Pancreas (tissue), 10 donors: Measurements from ENCODE around the gene MGMT. TPM values are rescaled to one million over a fixed set of nuclear protein-coding genes. Genes with fewer than 3 reads are reported as not detected.

Experiments used
- ATAC-seq, 4 donors: fragments of 200-7000 bp; cut with Tn5 transposase; one replicate each; pipeline versions ENCODE4 v1.8.0 to v1.9.1; 2020; ENCODE audit warnings: mild to moderate bottlenecking in 4 of 4, moderate library complexity in 4 of 4
- DNase-seq, 6 donors: peaks; one replicate each; pipeline ENCODE4 v3.0.0-alpha.2; 2020
- FAIRE-seq: peaks from 2 replicates; lab custom pipeline; 2012; peaks lifted over from hg19 to GRCh38; lab: Jason Lieb, UNC
- H3K27ac ChIP-seq, 4 donors: fragments of 200-600 bp; sonication (generic); 1 replicate in 3 of 4; 2 replicates in 1 of 4; pipeline versions ENCODE4 v1.5.0 to v1.8.0; 2020
- H3K27me3 ChIP-seq, 4 donors: fragments of 200-600 bp; one replicate each; pipeline ENCODE4 v1.8.0; 2021
- H3K36me3 ChIP-seq, 3 donors: fragments of 200-600 bp; sonication (generic) in 1 of 3; one replicate each; pipeline versions ENCODE4 v1.5.0 to v1.8.0; 2020 to 2021
- H3K4me1 ChIP-seq, 3 donors: fragments of 200-600 bp; one replicate each; pipeline ENCODE4 v1.8.0; 2021
- H3K4me3 ChIP-seq, 4 donors: fragments of 200-600 bp; sonication (generic) in 2 of 4; one replicate each; pipeline versions ENCODE4 v1.5.0 to v1.8.0; 2020 to 2021
- H3K9me3 ChIP-seq, 4 donors: fragments of 200-600 bp; one replicate each; pipeline ENCODE4 v1.8.0; 2021
- CTCF ChIP-seq, 4 donors: fragments of 200-600 bp; sonication (generic) in 3 of 4; IDR thresholded peaks; one replicate each; pipeline versions ENCODE4 v1.5.0 to v1.8.0; 2021; ENCODE audit warnings: antibody characterized with exemption in 4 of 4
- WGBS, 2 donors: extraction: QIAGEN DNeasy Blood & Tissue Kit; methylation state at CpG; one replicate each; pipeline ENCODE4 v1.1.7; 2013; 5-methylcytosine and 5-hydroxymethylcytosine counted together
- intact Hi-C, 3 donors: fragments of 100-400 bp; cut with DNase I; formaldehyde crosslinking; loops; one replicate each; pipeline versions ENCODE4 v1.11.1 to v1.14.2; 2022
- polyA plus RNA-seq, 2 donors: library from polyadenylated mRNA; stranded (reverse); fragments of 200-250 nt; gene quantifications; one replicate each; pipeline ENCODE4 v1.2.3, GENCODE V29; 2013
- total RNA-seq, 6 donors: library from RNA; stranded (reverse); fragmentation: NEBNext Ultra II Directional in 4 of 6; extraction: Animal tissue kit (Norgen Biotek cat#: 25700) in 4 of 6; gene quantifications; one replicate each; pipeline versions ENCODE4 v1.2.1 to v1.2.4, GENCODE V29; 2021 to 2023
- donor health status: healthy with polysubstance abuse.
- donor health status: DM: no; HTN: no; CAD: no; lungs with moderate emphysema.
- donor health status: DM: no; HTN: no; CAD: no.
- donor health status: control.
- donor health status: control.
- donor health status: Bipolar disorder and iron deficiency.
- donor health status: DM: yes; HTN: yes; CAD: no.
- donor health status: DM: no; HTN: no; CAD: no.
- donor health status: DM: no; HTN: no; CAD: no.
- donor health status: DM: yes; HTN: yes; CAD: no.

The MGMT gene
- total and polyA plus RNA-seq, 8 donors, result 9.1 to 18.6 (median 12.0) TPM

DNA sequence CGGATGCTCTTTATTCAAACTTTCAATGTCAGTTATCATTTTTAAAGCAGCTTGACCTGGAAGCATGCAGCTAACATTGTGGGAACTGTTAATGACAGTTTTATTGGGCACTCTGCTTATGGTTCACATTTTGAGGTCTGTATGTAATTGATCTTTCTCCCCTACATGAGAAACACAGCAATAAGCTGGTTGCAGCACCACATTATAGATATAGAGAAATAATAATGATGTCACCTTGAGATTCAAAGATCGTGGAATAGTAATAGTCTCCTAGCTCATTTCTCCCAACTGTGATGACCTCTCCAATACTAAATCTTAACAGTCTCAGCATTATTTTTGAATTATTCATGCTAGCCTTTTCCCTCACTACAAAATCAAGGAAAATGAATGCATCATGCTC is 22.7 kb upstream of the MGMT start:
- no peaks in the 10 kb centered on the region for H3K4me1 ChIP-seq
- no peak overlapping the region for H3K27ac ChIP-seq
- WGBS, 2 donors, result 61 to 68% methylated on average over 2 of the region's 2 CpGs
- no peaks in the 10 kb centered on the region for H3K36me3 ChIP-seq
- no peak overlapping the region for H3K4me3 ChIP-seq
- FAIRE-seq (no peak), DNase-seq (no peak), ATAC-seq (no peak)
- H3K27me3 ChIP-seq, result no peaks in the 10 kb centered on the region
- no peak for TF ChIP-seq CTCF (IDR thresholded peaks at IDR 0.05)
- intact Hi-C loops, result no loop called here
- no peaks in the 10 kb centered on the region for H3K9me3 ChIP-seq

DNA sequence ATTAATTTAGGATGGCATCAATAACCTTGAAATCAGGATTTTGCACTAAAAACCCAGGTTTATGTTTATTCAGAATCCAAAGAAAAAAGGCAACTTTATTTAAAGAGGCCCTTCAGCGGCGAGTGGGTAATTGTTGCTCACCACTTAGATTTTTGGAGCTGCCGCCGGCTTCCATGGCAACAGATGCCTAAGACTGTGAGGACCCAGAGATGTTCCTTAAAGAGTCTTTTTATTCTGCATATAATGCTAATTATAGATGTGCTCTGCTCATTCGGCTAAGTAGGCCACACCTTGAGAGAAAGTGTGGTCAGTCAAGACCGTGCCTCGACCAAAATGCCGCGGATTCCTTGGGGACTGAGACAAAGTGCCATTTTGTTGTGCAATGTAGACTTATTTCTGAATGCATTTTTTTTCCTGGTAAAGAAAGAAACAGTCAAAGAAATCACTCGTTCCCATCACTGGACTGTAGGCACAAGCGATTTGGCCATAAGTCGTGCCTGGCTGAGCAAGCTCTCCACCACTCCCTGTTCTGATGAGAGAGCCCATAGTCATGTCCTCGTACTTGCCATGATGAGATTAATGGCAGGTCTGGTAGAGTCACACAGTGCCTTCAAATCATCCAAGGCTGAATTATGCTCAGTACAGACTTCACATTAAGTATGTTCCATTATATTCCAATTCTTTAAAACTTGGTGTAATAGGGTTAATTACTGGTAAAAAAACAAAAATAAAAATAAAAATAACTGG is 21.4 kb upstream of the MGMT start:
- no peaks in the 10 kb centered on the region for H3K9me3 ChIP-seq
- DNase-seq (no peak), FAIRE-seq (no peak), ATAC-seq (no peak)
- H3K4me1 ChIP-seq, result no peaks in the 10 kb centered on the region
- H3K4me3 ChIP-seq, result no peak overlapping the region
- no peak for TF ChIP-seq CTCF (IDR thresholded peaks at IDR 0.05)
- 82 to 89% methylated on average over 13 of the region's 13 CpGs for WGBS, 2 donors
- H3K27ac ChIP-seq, result no peak overlapping the region
- H3K36me3 ChIP-seq, result no peaks in the 10 kb centered on the region
- no peaks in the 10 kb centered on the region for H3K27me3 ChIP-seq
- intact Hi-C loops, result no loop called here

DNA sequence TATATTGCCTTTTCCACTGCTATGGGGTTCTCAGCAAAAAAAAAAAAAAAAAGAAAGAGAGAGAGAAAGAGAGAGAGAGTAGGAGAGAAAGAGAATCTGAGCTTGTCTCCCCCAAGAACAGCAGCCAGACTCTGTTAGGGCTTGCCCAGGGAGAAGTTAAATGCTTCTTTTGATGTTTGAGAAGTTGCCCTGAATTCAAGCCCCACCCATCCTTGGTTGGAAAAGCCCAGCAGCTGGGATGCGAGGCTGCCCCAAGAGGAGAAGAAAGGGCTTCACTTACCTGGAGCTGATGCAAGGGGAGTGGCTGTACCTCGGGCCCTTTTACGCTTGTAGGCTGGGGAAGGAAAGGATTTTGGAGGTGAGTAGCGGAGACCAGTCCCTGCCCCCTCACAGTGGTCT is 20.9 kb upstream of the MGMT start:
- FAIRE-seq (no peak), ATAC-seq (no peak), DNase-seq (no peak)
- Histone ChIP-seq H3K4me1 (no peaks in the 10 kb centered on the region), H3K27me3 (no peaks in the 10 kb centered on the region), H3K36me3 (no peaks in the 10 kb centered on the region), H3K9me3 (no peaks in the 10 kb centered on the region), H3K4me3 (no peak overlapping the region), H3K27ac (no peak overlapping the region)
- intact Hi-C loops, result no loop called here
- WGBS, 2 donors, result 79% methylated on average over 4 of the region's 4 CpGs
- TF ChIP-seq CTCF (IDR thresholded peaks at IDR 0.05), result no peak

DNA sequence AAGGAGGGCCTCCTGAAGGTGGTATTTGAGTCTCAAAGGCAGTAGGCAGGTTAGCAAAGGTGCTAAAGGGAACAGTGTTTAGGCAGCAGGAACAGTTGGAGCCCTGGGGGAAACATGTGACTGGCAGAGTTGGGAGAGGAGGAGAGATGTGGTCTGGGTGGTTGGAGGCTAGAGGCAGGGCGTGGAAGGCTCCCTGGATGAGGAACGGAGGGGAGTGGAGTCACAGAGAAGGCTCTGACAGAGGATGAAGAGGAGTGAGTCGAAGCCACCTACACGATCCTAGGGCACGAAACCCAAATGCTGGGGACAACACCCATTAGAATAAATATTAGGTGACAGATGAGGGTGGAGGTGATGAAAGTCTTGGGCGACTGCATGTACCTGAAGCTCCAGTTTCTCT is 19.6 kb upstream of the MGMT start:
- no peak for TF ChIP-seq CTCF (IDR thresholded peaks at IDR 0.05)

DNA sequence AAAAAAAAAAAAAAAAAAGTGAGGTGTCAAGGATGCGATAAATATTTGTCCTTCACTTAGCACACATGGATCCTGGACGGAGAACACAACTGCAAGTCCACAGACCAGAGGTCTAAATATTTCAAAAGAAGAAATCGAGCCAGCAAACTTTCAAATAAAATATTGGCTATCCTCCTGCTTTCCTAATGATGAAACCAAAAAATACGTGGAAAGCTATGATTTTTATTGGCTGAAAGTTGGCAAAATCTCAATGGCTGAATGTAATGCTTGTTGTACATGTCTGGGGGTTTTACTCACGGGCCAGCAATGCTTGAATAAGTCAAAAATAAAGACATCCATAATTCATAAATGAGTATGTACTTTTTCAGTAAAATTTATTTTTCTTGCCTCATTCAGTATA is 19.0 kb upstream of the MGMT start:
- TF ChIP-seq CTCF (IDR thresholded peaks at IDR 0.05), result no peak
- Histone ChIP-seq H3K9me3 (no peaks in the 10 kb centered on the region), H3K4me3 (no peak overlapping the region), H3K36me3 (no peaks in the 10 kb centered on the region), H3K27me3 (no peaks in the 10 kb centered on the region), H3K4me1 (no peaks in the 10 kb centered on the region), H3K27ac (no peak overlapping the region)
- no peak for FAIRE-seq
- no peak for ATAC-seq
- intact Hi-C loops, result no loop called here
- 64 to 65% methylated on average over 5 of the region's 5 CpGs for WGBS, 2 donors
- no peak for DNase-seq

More for the DNA sequence above, 19.6 kb upstream of the MGMT start:
- no peak for FAIRE-seq
- Histone ChIP-seq H3K36me3 (no peaks in the 10 kb centered on the region), H3K9me3 (no peaks in the 10 kb centered on the region), H3K4me1 (no peaks in the 10 kb centered on the region), H3K4me3 (no peak overlapping the region), H3K27ac (no peak overlapping the region), H3K27me3 (no peaks in the 10 kb centered on the region)
- DNase-seq, result no peak
- 76 to 83% methylated on average over 6 of the region's 6 CpGs for WGBS, 2 donors
- ATAC-seq, result no peak
- intact Hi-C loops, result no loop called here
